Measurements from ENCODE around the gene MED12L.

GRCh38 chr3:151203051-151203420, 117.6 kb downstream of the MED12L start, which contains the start of gene GPR171:
- TF ChIP-seq, protein P1, sequence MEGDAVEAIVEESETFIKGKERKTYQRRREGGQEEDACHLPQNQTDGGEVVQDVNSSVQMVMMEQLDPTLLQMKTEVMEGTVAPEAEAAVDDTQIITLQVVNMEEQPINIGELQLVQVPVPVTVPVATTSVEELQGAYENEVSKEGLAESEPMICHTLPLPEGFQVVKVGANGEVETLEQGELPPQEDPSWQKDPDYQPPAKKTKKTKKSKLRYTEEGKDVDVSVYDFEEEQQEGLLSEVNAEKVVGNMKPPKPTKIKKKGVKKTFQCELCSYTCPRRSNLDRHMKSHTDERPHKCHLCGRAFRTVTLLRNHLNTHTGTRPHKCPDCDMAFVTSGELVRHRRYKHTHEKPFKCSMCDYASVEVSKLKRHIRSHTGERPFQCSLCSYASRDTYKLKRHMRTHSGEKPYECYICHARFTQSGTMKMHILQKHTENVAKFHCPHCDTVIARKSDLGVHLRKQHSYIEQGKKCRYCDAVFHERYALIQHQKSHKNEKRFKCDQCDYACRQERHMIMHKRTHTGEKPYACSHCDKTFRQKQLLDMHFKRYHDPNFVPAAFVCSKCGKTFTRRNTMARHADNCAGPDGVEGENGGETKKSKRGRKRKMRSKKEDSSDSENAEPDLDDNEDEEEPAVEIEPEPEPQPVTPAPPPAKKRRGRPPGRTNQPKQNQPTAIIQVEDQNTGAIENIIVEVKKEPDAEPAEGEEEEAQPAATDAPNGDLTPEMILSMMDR (IDR thresholded peaks at IDR 0.05; ENCODE audit: low read depth, low read length), result no peak
- no peak for TF ChIP-seq POLR2A (IDR thresholded peaks at IDR 0.05; ENCODE audit: extremely low read depth, insufficient read length)
- TF ChIP-seq, protein P2, sequence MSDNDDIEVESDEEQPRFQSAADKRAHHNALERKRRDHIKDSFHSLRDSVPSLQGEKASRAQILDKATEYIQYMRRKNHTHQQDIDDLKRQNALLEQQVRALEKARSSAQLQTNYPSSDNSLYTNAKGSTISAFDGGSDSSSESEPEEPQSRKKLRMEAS (IDR thresholded peaks at IDR 0.05; ENCODE audit: low read depth, low read length), result no peak

Measured in NB4 (cell line).